Common myeloid progenitor, CD34-positive (primary cell): ENCODE results near the gene SEPTIN2.
A peak's percentile ranks its signal among the peaks of the same experiment; 100 is the strongest.
"Not testable (repeated sequence)": the region's sequence is repeated elsewhere in the genome, so short reads cannot be mapped to it uniquely, and the experiment has no call there.

Source experiments
- CTCF ChIA-PET: fragments of 350-600 bp; sonication (Branson Sonifier 250); formaldehyde crosslinking; loops from one replicate; lab custom pipeline; 2021; ENCODE audit warnings: antibody characterized with exemption; lab: Charles Lee
- POLR2A ChIA-PET: fragments of 350-600 bp; sonication (Branson Sonifier 250); formaldehyde crosslinking; loops from one replicate; lab custom pipeline; 2021; ENCODE audit warnings: antibody characterized with exemption; lab: Charles Lee
- DNase-seq, 3 donors: peaks; one replicate each; pipeline versions ENCODE4 v3.0.0 to v3.0.0-alpha.2; 2013
- H3K27ac ChIP-seq, 2 experiments: 1 replicate in 1 of 2; 2 replicates in 1 of 2; pipeline ENCODE4 v1.7.0; 2013; ENCODE audit warnings: inconsistent platforms in 2 of 2, low read length in 2 of 2, mild to moderate bottlenecking in 2 of 2, low read depth in 1 of 2, moderate library complexity in 1 of 2; ENCODE audit not compliant: severe bottlenecking in 2 of 2, insufficient read depth in 1 of 2, poor library complexity in 1 of 2
- H3K27me3 ChIP-seq, 5 experiments: replicated peaks in 2 of 5; 1 replicate in 3 of 5; 2 replicates in 2 of 5; pipeline versions ENCODE4 v1.6.1 to v1.7.0; 2013; ENCODE audit warnings: low read length in 4 of 5, mild to moderate bottlenecking in 2 of 5, moderate library complexity in 2 of 5, inconsistent platforms in 1 of 5; ENCODE audit not compliant: insufficient read depth in 5 of 5, control insufficient read depth in 4 of 5
- H3K36me3 ChIP-seq, 4 experiments: 1 replicate in 2 of 4; 2 replicates in 2 of 4; pipeline versions ENCODE4 v1.6.1 to v1.7.0; 2013; ENCODE audit warnings: low read length in 3 of 4, control low read depth in 1 of 4, mild to moderate bottlenecking in 1 of 4; ENCODE audit not compliant: control insufficient read depth in 4 of 4, insufficient read depth in 4 of 4
- H3K4me1 ChIP-seq, 4 experiments: 1 replicate in 3 of 4; 2 replicates in 1 of 4; pipeline versions ENCODE4 v1.6.1 to v1.7.1; 2013; ENCODE audit warnings: low read length in 3 of 4, mild to moderate bottlenecking in 3 of 4, control low read depth in 1 of 4, inconsistent platforms in 1 of 4, moderate library complexity in 1 of 4; ENCODE audit not compliant: control insufficient read depth in 4 of 4, insufficient read depth in 4 of 4; ENCODE audit errors: control extremely low read depth in 1 of 4
- H3K4me3 ChIP-seq, 7 experiments: 1 replicate in 4 of 7; 2 replicates in 3 of 7; pipeline versions ENCODE4 v1.5.1 to v1.7.0; 2013; ENCODE audit warnings: mild to moderate bottlenecking in 7 of 7, low read length in 6 of 7, moderate library complexity in 6 of 7, inconsistent platforms in 2 of 7, low read depth in 2 of 7, control low read depth in 1 of 7; ENCODE audit not compliant: insufficient read depth in 4 of 7, control insufficient read depth in 1 of 7; ENCODE audit errors: extremely low read depth in 1 of 7
- H3K9me3 ChIP-seq, 5 experiments: 1 replicate in 4 of 5; 2 replicates in 1 of 5; pipeline versions ENCODE4 v1.6.1 to v1.7.1; 2013; ENCODE audit warnings: low read length in 4 of 5, mild to moderate bottlenecking in 2 of 5, inconsistent platforms in 1 of 5, low read depth in 1 of 5, moderate library complexity in 1 of 5; ENCODE audit not compliant: control insufficient read depth in 4 of 5, insufficient read depth in 2 of 5; ENCODE audit errors: control extremely low read depth in 1 of 5
- WGBS: methylation state at CpG from one replicate; pipeline ENCODE4 v1.1.5; 2013; ENCODE audit not compliant: insufficient coverage; 5-methylcytosine and 5-hydroxymethylcytosine counted together

Gene SEPTIN2

DNA sequence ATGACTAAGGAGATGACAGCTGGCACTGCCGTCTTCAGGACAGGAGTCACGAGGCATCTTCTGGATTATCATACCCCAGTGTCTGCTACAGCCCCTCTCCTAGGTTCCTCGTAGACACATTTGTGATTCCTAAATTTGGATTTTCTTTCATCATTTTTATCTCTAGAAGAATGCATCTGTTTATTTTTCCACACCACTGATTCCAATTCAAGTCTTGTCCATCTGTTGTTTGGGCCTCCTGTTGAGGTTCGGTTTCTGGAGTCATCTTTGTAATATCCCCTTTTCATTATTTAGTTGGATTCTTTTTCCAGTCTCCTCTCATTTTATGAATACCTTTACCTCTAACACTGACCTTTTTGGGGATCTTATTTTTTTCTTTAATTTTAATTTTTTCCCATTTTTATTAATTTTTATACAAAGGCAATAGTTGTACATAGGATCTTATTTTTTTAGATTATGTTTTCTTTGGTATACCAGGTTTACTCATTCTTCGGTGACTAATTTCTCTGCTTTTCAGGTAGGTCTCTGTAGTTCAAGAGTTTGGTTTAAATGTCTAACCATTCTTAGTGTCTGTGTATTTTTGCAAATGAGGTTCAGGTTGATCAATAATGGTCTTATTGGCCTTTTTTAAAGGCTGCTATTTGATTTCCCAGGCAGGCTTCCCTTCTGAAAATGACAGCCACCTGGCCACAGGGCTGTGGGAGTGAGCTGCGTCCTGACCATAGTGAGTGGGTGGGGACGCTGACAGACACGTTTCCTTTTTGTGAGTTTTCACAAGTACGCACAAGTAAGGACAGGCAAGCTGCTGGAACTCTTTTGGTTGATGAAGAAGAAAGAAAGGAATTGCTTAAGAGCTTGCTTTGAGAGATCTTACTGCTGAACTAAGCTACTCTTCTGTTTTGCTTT, 74.8 kb downstream of the SEPTIN2 start:
- POLR2A ChIA-PET = no interaction called here
- Histone ChIP-seq H3K27me3 (no peaks in the 10 kb centered on the region), H3K4me1 (no peaks in the 10 kb centered on the region), H3K27ac (no peak overlapping the region), H3K4me3 (no peak overlapping the region), H3K9me3 (no peaks in the 10 kb centered on the region), H3K36me3 (peaks cover 0 to 6% (median 0%) of the 10 kb centered on the region in 4 experiments)
- WGBS = 89% methylated on average over 8 of the region's 9 CpGs
- DNase-seq = no peak
- CTCF ChIA-PET = interaction anchor here (1.2 kb wide), 1 partner anchor 11 kb away, joined by 3 read pairs; no protein-coding TSS in a partner anchor

DNA sequence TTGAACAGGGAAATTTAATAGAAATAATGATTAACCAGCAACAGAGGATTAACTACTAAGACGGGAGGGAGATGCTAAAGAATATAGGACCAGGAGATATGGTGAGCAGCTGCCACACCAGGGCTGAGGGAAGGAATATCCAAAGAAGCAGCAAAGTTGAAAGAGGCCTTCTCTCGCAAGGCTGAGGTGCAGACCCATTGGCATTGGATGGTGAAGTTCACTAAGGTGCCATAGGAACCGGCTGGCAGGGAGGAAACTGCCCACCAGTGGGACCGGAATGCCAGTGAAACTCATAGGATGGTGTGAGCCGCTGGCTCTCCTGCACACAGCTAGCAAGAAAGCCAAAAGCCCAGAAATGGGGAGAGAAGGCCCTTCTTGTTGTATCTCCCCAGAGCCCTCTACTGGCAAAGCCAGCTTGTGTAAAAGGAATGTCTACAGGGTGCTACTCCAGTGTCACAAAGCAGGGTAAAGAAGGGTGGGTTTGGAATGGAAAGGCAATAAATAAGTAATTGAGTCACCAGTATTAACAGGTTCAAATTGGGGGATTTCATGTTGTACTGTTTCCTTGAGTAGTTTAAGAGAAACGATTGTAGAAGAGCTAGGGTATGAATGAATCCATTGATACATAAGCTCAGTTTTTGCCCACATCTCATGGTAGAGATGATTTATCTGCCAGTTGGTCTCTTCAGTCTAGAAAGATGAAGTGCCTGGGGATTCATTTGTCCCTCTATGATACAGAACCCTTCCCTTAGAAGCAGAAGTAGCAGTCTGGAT, 76.4 kb downstream of the SEPTIN2 start:
- no peaks in the 10 kb centered on the region for H3K27me3 ChIP-seq
- 90% methylated on average over 5 of the region's 6 CpGs for WGBS
- H3K27ac ChIP-seq = no peak overlapping the region
- ChIA-PET POLR2A (no interaction called here), CTCF (interaction anchor here (0.9 to 1.6 kb wide), 4 partner anchors 16 to 135 kb away, joined by 3 to 5 read pairs (median 4); no protein-coding TSS in a partner anchor)
- no peaks in the 10 kb centered on the region for H3K4me1 ChIP-seq
- H3K9me3 ChIP-seq = no peaks in the 10 kb centered on the region
- peak; percentile 25 to 54 (median 51) for DNase-seq
- H3K4me3 ChIP-seq = no peak overlapping the region
- peaks cover 0 to 6% (median 0%) of the 10 kb centered on the region in 4 experiments for H3K36me3 ChIP-seq

DNA sequence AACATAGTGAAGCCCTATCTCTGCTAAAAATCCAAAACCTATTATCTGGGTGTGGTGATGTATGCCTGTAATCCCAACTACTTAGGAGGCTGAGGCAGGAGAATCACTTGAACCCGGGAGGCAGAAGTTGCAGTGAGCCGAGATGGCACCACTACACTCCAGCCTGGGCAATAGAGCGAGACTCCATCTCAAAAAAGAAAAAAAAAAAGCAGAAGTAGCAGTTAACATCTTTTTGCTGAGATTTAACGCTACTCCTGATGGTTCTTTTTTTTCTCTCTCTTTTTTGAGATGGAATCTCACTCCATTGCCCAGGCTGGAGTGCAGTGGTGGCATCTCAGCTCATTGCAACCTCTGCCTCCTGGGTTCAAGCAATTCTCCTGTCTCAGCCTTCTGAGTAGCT, 77.0 kb downstream of the SEPTIN2 start:
- POLR2A ChIA-PET, H3K27me3 ChIP-seq, H3K36me3 ChIP-seq, H3K4me1 ChIP-seq, DNase-seq, H3K4me3 ChIP-seq, H3K9me3 ChIP-seq, H3K27ac ChIP-seq: not testable (repeated sequence)
- WGBS = 100% methylated on average over 1 of the region's 4 CpGs
- CTCF ChIA-PET = interaction anchor here (0.7 to 1.6 kb wide), 4 partner anchors 17 to 156 kb away, joined by 3 to 5 read pairs (median 4); no protein-coding TSS in a partner anchor

DNA sequence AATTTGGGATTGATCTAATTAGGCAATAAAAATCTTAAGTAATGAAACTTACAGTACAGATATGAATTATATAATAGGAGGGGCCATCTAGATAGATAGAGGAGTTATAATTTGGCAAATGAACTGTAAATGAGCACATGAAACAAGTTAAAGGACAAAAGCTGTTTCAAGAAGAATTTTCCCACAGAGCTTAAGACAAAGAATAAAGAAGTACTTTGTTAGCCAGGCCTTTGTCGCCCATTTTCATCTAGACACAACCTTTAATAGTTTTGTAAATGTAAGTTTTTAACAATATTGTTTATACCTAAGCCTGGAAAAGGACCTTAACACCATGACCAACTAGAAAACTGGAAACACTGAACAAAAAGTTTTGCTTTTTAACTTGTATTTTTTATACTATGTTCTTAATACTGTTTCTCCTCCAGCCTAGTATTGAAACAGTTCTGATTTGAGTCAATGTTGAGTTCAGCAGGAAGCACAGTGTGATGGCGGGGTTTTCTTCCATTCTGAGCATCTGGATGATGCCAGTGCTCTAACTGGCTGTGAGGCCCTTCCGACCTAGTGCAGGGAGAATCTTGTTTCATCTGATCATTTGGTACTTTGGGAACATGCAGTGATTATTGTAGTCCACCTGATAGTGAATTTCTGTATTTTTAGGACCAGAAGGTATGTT, 77.9 kb downstream of the SEPTIN2 start:
- no peak for DNase-seq
- Histone ChIP-seq H3K27ac (no peak overlapping the region), H3K9me3 (no peaks in the 10 kb centered on the region), H3K4me1 (no peaks in the 10 kb centered on the region), H3K36me3 (peaks cover 0 to 6% (median 0%) of the 10 kb centered on the region in 4 experiments), H3K4me3 (no peak overlapping the region), H3K27me3 (no peaks in the 10 kb centered on the region)
- ChIA-PET CTCF (interaction anchor here (0.7 kb wide), 1 partner anchor 155 kb away, joined by 5 read pairs; no protein-coding TSS in a partner anchor), POLR2A (no interaction called here)
- WGBS = 100% methylated on average over 1 of the region's 3 CpGs

DNA sequence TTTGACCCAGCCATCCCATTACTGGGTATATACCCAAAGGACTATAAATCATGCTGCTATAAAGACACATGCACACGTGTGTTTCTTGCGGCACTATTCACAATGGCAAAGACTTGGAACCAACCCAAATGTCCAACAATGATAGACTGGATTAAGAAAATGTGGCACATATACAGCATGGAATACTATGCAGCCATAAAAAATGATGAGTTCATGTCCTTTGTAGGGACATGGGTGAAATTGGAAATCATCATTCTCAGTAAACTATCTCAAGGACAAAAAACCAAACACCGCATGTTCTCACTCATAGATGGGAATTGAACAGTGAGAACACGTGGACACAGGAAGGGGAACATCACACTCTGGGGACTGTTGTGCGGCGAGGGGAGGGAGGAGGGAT, 81.1 kb downstream of the SEPTIN2 start:
- H3K9me3 ChIP-seq, H3K4me3 ChIP-seq, H3K36me3 ChIP-seq, H3K4me1 ChIP-seq, DNase-seq, H3K27ac ChIP-seq, POLR2A ChIA-PET, H3K27me3 ChIP-seq, CTCF ChIA-PET: not testable (repeated sequence)
- no CpG with 5 or more reads among the region's 6 CpGs for WGBS

DNA sequence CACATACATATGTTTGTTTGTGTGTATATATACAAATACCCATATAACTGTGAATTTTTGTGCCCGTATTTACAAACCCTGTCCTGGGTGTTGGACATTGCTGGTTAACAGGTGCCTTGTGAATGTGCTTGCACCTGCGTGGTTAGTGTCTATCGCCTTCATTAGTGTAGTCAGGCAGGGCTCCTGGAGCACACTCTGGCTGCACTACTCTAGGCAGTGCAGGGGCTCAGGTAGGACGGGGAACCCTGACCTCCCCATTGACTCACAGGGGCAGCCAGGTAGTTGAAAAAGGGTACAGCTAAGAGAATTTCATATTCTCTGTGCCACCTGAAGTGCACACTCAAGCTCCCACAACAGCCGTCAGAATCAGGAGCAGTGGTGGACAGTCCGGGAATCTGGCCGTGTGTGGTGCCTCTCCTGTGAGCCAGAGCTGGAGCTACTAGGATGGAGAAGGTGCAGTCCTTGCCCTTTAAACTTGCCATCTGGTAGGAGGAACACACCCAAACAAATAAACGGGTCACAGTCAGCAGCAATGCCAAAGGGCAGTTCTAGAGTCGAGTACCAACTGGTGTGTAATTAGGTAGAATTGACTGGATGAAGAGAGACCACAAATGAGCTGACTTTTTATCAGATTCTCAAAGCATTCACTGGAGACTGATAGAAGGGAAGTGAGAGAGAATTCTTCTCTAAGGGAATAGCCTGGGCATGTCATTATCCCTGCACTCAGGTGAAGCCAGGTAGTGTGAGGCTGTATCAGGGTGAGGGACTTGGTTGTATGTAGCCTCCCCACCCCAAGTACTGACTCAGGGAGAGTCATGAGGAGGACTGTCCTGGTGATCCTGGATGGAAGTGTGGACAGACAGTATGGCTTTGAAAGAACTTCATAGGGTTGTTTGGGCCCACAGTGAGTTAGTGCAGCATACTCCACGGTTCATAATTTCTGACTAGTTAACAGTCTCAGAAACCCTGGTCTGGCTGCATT, 84.5 kb downstream of the SEPTIN2 start:
- CTCF ChIA-PET = no interaction called here
- Histone ChIP-seq H3K27me3 (no peaks in the 10 kb centered on the region), H3K4me3 (no peak overlapping the region), H3K27ac (no peak overlapping the region), H3K4me1 (no peaks in the 10 kb centered on the region), H3K9me3 (no peaks in the 10 kb centered on the region), H3K36me3 (peaks cover 0 to 6% (median 0%) of the 10 kb centered on the region in 4 experiments)
- 97% methylated on average over 6 of the region's 10 CpGs for WGBS
- DNase-seq = no peak
- POLR2A ChIA-PET = no interaction called here
